Measurements from ENCODE around the gene MXRA7. TPM values are rescaled to one million over a fixed set of nuclear protein-coding genes. Genes with fewer than 3 reads are reported as not detected.

Gene MXRA7
- total and polyA plus RNA-seq, 2 of the 4 experiments (the other 2 are of a cell fraction): 168 to 231 TPM

- TF ChIP-seq BHLHE40 (IDR thresholded peaks at IDR 0.05; ENCODE audit: low read depth, low read length) (no peak; the same call in 1 of the 2 replicates), MXI1 (IDR thresholded peaks at IDR 0.05; ENCODE audit: borderline replicate concordance, low read depth, low read length) (no peak), RCOR1 (IDR thresholded peaks at IDR 0.05; ENCODE audit: insufficient replicate concordance, low read length) (no peak), SMC3 (IDR thresholded peaks at IDR 0.05; ENCODE audit: low read depth, low read length) (no peak), MAZ (IDR thresholded peaks at IDR 0.05; ENCODE audit: borderline replicate concordance, low read depth, low read length) (no peak)
- Histone ChIP-seq H3K9me3 (ENCODE audit: control insufficient read depth, insufficient read depth, low read length) (no peaks in the 10 kb centered on the region), H3K9ac (ENCODE audit: low read depth, low read length) (peak overlapping the region; percentile 53), H3K23ac (ENCODE audit: low read depth, low read length) (peak overlapping the region; percentile 70), H2BK5ac (ENCODE audit: low read depth, low read length, poor library complexity, severe bottlenecking) (peak overlapping the region; percentile 90), H3K9me1 (ENCODE audit: insufficient read depth, low read length) (peaks cover 57% of the 10 kb centered on the region), H2AK5ac (ENCODE audit: low read depth, low read length) (peak overlapping the region; percentile 87), H3K4me1 (ENCODE audit: control insufficient read depth, insufficient read depth, low read length) (peaks cover 51% of the 10 kb centered on the region), H3K79me1 (ENCODE audit: low read depth in 1 of 2, low read length in 2 of 2) (peaks cover 10 to 91% of the 10 kb centered on the region in 2 experiments; a peak in 3 of 4 replicates), H4K5ac (ENCODE audit: low read depth, low read length) (peak overlapping the region; percentile 1), H3K27ac (ENCODE audit: insufficient read depth, low read length) (peak overlapping the region; percentile 85), H2AK9ac (replicated peaks; ENCODE audit: low read depth, low read length, poor library complexity) (peak overlapping the region; percentile 96), H3K4me2 (ENCODE audit: low read depth, low read length) (peak overlapping the region; percentile 82), H3K4me3 (ENCODE audit: insufficient read depth, low read depth, low read length) (no peak overlapping the region), H4K8ac (ENCODE audit: low read depth in 2 of 2, low read length in 2 of 2) (peak overlapping the region; percentile 8 to 49; a peak in 2 of 4 replicates), H4K91ac (ENCODE audit: insufficient read depth, low read depth, low read length) (peak overlapping the region; percentile 33; the same call in 1 of the 2 replicates), H2BK15ac (ENCODE audit: low read depth, low read length) (peak overlapping the region; percentile 24; the same call in 2 of the 3 replicates), H2BK20ac (ENCODE audit: low read depth, low read length) (peak overlapping the region; percentile 27; the same call in 1 of the 2 replicates), H2AFZ (replicated peaks; ENCODE audit: low read length, poor library complexity) (peak overlapping the region; percentile 82), H3K18ac (ENCODE audit: low read depth, low read length) (peak overlapping the region; percentile 47), H3K36me3 (ENCODE audit: control insufficient read depth, insufficient read depth, low read length) (peaks cover 5% of the 10 kb centered on the region), H3K14ac (replicated peaks; ENCODE audit: low read depth, low read length) (peak overlapping the region; percentile 38), H2BK120ac (ENCODE audit: low read depth, low read length) (peak overlapping the region; percentile 67; the same call in 1 of the 2 replicates), H3K56ac (ENCODE audit: extremely low read depth, insufficient read depth, low read length) (no peak overlapping the region), H4K20me1 (ENCODE audit: insufficient read depth, low read length) (peaks cover 92% of the 10 kb centered on the region), H3K4ac (ENCODE audit: low read depth, low read length) (peak overlapping the region; percentile 66), H3K27me3 (ENCODE audit: control insufficient read depth, insufficient read depth, low read length) (no peaks in the 10 kb centered on the region)
- WGBS, 2 experiments (ENCODE audit: extremely low coverage in 2 of 2, insufficient read length in 1 of 2): 39% methylated on average over 2 of the region's 11 CpGs; no CpG with 5 or more reads in 1 of the 2 experiments
- CTCF ChIA-PET: no interaction called here
- intact Hi-C loops (cut with micrococcal nuclease): no loop called here
- DNase-seq (no peak), ATAC-seq (ENCODE audit: low read depth) (peak; percentile 25)
- POLR2A ChIA-PET (ENCODE audit: unreplicated experiment): no interaction called here
- no TSS peak for BruUV-seq (replicated peaks)
- dilution Hi-C loops (cut with HindIII; ENCODE audit: low sequenced_read_pairs, unreplicated experiment): no loop called here
- in situ Hi-C loops (cut with MboI; ENCODE audit: low sequenced_read_pairs): no loop called here
These were observed 9.2 kb downstream of the MXRA7 start for GRCh38 chr17:76701471-76701967.

Data from IMR-90 (cell line).